IPS-18c (cell line): ENCODE results near the gene FRG1.
"Not testable (repeated sequence)": the region's sequence is repeated elsewhere in the genome, so short reads cannot be mapped to it uniquely, and the experiment has no call there.

Source experiments
- H3K4me3 ChIP-seq: 2 replicates; pipeline ENCODE4 v1.7.0; 2013; ENCODE audit warnings: low read depth, mild to moderate bottlenecking, low read length, moderate library complexity; ENCODE audit not compliant: insufficient read depth
- H3K9me3 ChIP-seq: one replicate; pipeline ENCODE4 v1.6.1; 2013; ENCODE audit warnings: mild to moderate bottlenecking, low read length, moderate library complexity; ENCODE audit not compliant: control insufficient read depth, insufficient read depth

FRG1 gene

DNA sequence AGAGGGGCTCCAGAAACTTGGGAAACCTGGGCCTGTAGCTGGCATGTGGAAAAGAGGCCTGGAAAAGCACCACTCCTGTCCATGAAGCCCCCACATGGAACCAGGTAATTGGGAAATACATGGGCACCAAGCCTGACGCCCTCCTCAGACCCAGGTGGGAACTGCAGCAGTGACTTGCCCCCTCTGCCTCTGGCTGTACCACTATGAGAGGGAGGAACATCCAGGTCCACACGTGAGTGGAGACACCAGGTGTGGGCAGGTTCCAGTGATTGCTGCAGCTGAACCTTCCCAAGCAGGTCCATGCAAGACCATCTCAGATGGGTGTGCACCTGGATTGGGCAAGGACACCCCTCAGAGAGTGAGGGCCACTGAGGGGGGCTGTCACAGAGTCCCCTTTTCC lies 39.6 kb downstream of the FRG1 start:
- not testable (repeated sequence) for H3K4me3 ChIP-seq, H3K9me3 ChIP-seq

DNA sequence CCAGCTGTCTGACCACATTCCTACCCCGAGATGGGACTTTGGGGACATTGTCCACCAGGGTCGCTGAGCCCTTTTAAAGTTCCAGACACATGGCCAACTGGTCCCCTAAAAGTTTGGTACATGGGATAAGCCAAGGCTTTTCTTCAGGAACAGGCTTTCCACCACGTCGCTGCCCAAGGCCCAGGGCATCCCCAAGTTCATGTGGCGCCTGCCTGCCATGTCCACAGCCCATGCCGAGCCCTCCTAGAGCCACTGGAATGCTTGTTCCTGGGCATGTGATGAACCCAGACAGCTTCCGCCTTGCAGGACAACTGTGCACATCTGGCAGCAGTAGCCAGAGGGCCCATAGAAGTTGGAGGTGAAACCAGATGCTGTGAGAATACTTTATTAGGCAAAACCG lies 41.3 kb downstream of the FRG1 start:
- Histone ChIP-seq H3K4me3 (no peak overlapping the region), H3K9me3 (no peaks in the 10 kb centered on the region)

DNA sequence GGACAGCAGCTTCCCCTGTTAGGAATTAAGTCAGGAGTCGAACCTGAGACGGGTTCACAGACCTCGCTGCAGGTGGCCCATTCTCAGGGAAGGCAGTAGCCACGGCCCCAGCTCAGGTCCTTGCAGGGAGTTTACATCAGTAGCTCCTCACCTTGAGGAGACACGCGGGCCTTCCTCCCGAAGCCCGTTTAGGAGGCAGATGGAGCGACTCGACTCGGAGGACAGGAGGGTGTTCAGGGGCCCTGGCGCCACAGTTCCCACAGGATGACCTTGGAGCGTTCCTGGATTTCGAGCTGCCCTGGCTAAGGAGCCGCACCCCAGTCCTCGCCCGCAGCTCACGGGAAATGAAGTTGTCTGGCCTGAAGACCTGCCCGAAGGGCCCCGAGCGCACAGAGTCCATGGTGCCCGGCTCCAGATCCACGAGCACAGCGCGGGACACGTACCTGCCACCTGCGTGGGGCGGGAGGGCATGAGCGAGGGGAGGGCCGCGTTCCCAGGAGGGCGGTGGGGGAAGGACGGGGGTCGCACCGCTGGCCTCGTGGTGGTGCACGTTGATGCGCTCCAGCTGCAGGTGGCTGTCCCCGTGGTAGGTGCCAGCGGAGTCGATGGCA lies 43.3 kb downstream of the FRG1 start:
- H3K4me3 ChIP-seq, H3K9me3 ChIP-seq: not testable (repeated sequence)

DNA sequence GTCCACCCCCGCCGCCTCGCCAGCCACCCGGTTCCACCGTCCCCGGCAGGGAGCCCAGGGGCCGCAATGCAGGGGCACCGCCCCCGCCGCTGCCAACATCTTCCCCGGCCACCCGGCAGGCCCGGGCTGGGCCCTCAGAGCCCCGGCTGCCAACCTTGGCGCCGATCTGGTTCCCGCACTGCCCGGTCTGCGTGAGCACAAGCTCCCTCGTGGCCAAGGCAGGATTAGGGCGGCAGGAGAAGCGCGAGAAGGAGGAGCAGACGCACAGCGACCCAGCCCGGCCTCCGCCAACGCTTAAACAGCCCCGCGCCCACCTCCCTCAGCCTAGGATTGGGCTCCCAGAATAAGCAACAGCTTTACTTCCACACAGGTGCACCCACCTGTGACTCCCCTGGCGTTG lies 44.0 kb downstream of the FRG1 start:
- H3K9me3 ChIP-seq, H3K4me3 ChIP-seq: not testable (repeated sequence)

DNA sequence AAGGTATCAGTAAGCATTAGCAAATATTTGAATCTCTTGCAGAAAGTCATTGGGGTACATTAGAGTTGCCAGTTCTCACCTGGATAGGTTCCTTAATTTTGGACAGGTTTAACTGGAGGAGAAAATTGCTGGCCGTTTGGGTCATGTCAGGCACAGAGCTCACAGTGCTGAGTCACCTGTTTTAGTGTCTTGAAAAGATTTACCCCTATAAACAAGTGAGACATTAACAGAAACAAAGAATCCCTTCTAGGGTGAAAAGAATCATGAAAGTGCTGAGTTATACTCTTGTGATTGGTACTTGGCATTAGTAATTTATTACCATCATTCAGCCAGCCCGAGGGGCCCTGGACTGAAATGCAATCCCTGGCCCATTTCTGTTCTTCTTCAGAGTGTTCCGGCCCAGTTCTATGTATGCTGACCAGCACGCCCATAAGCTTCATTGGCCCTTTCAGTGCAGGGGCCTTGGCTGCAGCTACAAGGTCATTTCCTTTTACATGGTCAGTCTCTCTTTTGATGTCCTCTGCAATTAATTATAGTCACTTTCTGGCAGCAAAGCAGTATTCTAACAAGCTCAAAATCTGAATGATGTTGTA lies 45.1 kb downstream of the FRG1 start:
- H3K4me3 ChIP-seq, H3K9me3 ChIP-seq: not testable (repeated sequence)

DNA sequence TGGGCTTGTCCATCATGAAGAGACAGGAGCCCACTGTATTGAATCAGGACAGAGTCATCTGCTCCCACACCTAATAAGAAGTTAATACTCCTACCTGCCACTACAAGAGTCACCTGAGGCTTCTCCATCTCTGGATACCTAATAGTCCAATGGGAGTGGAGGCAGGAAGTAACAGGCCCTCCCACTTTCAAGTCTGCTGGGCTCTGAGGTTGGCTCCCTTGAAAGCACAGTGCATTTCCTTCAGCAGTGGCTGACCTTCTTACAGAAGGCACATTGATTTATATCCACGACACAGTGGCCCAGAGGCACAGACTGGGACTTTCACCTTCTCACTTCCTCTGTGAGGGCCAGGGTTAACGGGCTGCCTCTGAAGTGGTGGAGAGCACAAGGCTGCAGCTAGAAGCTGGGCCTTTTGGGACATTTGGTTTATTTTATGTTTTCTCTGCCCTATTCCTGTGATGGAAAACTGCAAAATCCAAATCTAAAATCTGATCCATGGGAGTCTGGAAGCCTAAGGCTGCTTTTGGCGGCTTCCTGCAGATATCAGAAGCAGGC lies 48.3 kb downstream of the FRG1 start:
- Histone ChIP-seq H3K4me3 (no peak overlapping the region), H3K9me3 (no peaks in the 10 kb centered on the region)

DNA sequence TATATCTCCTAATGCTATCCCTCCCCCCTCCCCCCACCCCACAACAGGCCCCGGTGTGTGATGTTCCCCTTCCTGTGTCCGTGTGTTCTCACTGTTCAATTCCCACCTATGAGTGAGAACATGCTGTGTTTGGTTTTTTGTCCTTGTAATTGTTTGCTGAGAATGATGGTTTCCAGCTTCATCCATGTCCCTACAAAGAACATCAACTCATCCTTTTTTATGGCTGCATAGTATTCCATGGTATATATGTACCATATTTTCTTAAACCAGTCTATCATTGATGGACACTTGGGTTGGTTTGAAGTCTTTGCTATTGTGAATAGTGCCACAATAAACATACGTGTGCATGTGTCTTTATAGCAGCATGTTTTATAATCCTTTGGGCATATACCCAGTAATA lies 49.3 kb downstream of the FRG1 start:
- not testable (repeated sequence) for H3K4me3 ChIP-seq, H3K9me3 ChIP-seq
